PFSK-1 (cell line): Measurements from ENCODE around the gene TBC1D8.

Source experiments
- POLR2AphosphoS5 ChIP-seq: IDR thresholded peaks from 2 replicates; pipeline ENCODE4 v1.6.1; 2012; ENCODE audit warnings: low read depth, mild to moderate bottlenecking, control low read depth, low read length, moderate library complexity
- TAF1 ChIP-seq: IDR thresholded peaks from 2 replicates; pipeline ENCODE4 v1.6.1; 2012; ENCODE audit warnings: low read length, control low read depth, borderline replicate concordance; ENCODE audit not compliant: insufficient read depth

DNA sequence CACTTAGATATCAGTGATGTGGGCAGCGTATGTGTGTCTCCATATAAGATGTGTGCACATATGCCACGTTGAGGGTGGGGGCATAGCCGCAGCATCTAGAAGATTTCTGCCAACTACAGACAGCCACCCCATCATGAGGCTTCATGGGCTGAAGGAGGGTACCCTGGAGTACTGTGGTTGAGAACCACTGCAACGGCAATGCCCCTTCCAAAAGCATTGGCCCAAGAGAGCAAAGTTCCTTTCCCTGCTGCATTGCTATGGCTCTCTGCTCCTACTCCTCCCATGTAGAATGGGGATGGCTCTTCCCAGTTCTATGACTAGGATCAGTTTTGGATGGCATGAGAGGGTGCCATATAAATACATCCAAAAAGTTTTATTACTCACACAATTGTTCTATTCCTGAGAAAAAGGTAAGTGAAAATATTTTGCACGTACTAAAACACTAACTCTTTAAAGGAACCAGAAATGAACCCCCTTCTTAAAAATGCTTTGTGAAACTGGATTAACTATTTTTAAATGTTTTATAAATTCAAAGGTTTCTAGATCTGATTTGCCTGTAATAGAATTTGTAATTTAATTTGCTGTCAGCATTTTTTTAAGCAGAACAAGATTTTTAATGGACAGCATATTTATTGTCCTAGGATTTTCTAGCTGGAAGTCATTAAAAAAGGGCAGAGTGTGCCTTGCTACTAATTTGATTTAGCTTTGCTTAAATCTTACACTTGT lies 153.5 kb downstream of the TBC1D8 start:
- TF ChIP-seq TAF1 (no peak), POLR2AphosphoS5 (no peak)
